B cell (primary cell): ENCODE results near the gene PLD1. TPM values are rescaled to one million over a fixed set of nuclear protein-coding genes. Genes with fewer than 3 reads are reported as not detected.

Experiments used
- ATAC-seq: fragments of 200-7000 bp; cut with Tn5 transposase; one replicate; pipeline ENCODE4 v1.10.0; 2021; ENCODE audit warnings: low read depth, mild to moderate bottlenecking, moderate number of reproducible peaks, moderate library complexity
- CTCF ChIA-PET: fragments of 350-600 bp; sonication (Branson Sonifier 250); formaldehyde crosslinking; loops from one replicate; lab custom pipeline; 2021; ENCODE audit warnings: antibody characterized with exemption, inconsistent platforms; lab: Charles Lee
- POLR2A ChIA-PET: fragments of 350-600 bp; sonication (Branson Sonifier 250); formaldehyde crosslinking; loops from one replicate; lab custom pipeline; 2021; ENCODE audit warnings: antibody characterized with exemption; lab: Charles Lee
- DNase-seq: peaks from one replicate; pipeline ENCODE4 v3.0.0; 2013
- H2AFZ ChIP-seq: 2 replicates; pipeline ENCODE4 v1.6.1; 2012; ENCODE audit warnings: mild to moderate bottlenecking, low read depth, low read length; ENCODE audit not compliant: insufficient read depth, poor library complexity, severe bottlenecking
- H3K27ac ChIP-seq, 2 donors: 1 replicate in 1 of 2; 2 replicates in 1 of 2; pipeline ENCODE4 v1.5.1; 2012 to 2013; ENCODE audit warnings: low read length in 2 of 2, mild to moderate bottlenecking in 2 of 2, moderate library complexity in 1 of 2
- H3K27me3 ChIP-seq, 4 experiments: fragments of 200-600 bp in 1 of 4; sonication (generic) in 1 of 4; replicated peaks in 1 of 4; 1 replicate in 2 of 4; 2 replicates in 2 of 4; pipeline versions ENCODE4 v1.6.1 to v1.7.0; 2013 to 2016; ENCODE audit warnings: low read length in 3 of 4, mild to moderate bottlenecking in 2 of 4, mixed read lengths in 1 of 4, moderate library complexity in 1 of 4; ENCODE audit not compliant: insufficient read depth in 4 of 4, control insufficient read depth in 3 of 4; ENCODE audit errors: control extremely low read depth in 1 of 4
- H3K36me3 ChIP-seq, 2 experiments: replicated peaks in 1 of 2; 1 replicate in 1 of 2; 2 replicates in 1 of 2; pipeline versions ENCODE4 v1.6.1 to v1.7.1; 2013; ENCODE audit warnings: low read length in 1 of 2; ENCODE audit not compliant: insufficient read depth in 2 of 2, control insufficient read depth in 1 of 2; ENCODE audit errors: control extremely low read depth in 1 of 2, extremely low read depth in 1 of 2
- H3K4me1 ChIP-seq, 2 donors: fragments of 200-600 bp in 1 of 2; sonication (generic) in 1 of 2; 1 replicate in 1 of 2; 2 replicates in 1 of 2; pipeline versions ENCODE4 v1.5.1 to v1.6.1; 2013 to 2017; ENCODE audit warnings: low read length in 2 of 2; ENCODE audit not compliant: control insufficient read depth in 2 of 2, insufficient read depth in 2 of 2
- H3K4me2 ChIP-seq: replicated peaks from 2 replicates; pipeline ENCODE3; 2012; ENCODE audit warnings: mild to moderate bottlenecking, low read depth, low read length; ENCODE audit not compliant: poor library complexity, severe bottlenecking
- H3K4me3 ChIP-seq, 5 experiments: fragments of 200-600 bp in 1 of 5; sonication (generic) in 1 of 5; 1 replicate in 3 of 5; 2 replicates in 2 of 5; pipeline versions ENCODE4 v1.5.1 to v1.7.0; 2011 to 2016; ENCODE audit warnings: low read length in 4 of 5, mild to moderate bottlenecking in 4 of 5, low read depth in 2 of 5, control low read depth in 1 of 5, moderate library complexity in 1 of 5; ENCODE audit not compliant: insufficient read depth in 1 of 5; ENCODE audit errors: control extremely low read depth in 1 of 5, extremely low read depth in 1 of 5
- H3K79me2 ChIP-seq: fragments of 200-600 bp; sonication (generic); one replicate; pipeline ENCODE4 v1.6.0; 2016; ENCODE audit warnings: low read length; ENCODE audit not compliant: control insufficient read depth, insufficient read depth
- H3K9ac ChIP-seq: fragments of 200-600 bp; sonication (generic); 2 replicates; pipeline ENCODE4 v1.6.1; 2017; ENCODE audit warnings: mild to moderate bottlenecking, low read length, moderate library complexity
- H3K9me3 ChIP-seq, 3 donors: one replicate each; pipeline versions ENCODE4 v1.6.1 to v1.7.1; 2013; ENCODE audit warnings: low read length in 2 of 3; ENCODE audit not compliant: control insufficient read depth in 2 of 3, insufficient read depth in 1 of 3; ENCODE audit errors: control extremely low read depth in 1 of 3
- H4K20me1 ChIP-seq: 2 replicates; pipeline ENCODE4 v1.6.0; 2012; ENCODE audit warnings: mild to moderate bottlenecking, low read length; ENCODE audit not compliant: insufficient read depth, control insufficient read depth, poor library complexity, severe bottlenecking
- H3K27ac Mint-ChIP-seq: one replicate; pipeline ENCODE4 v1.8.0; 2021; ENCODE audit warnings: mixed read lengths
- H3K27me3 Mint-ChIP-seq: one replicate; pipeline ENCODE4 v1.8.0; 2021; ENCODE audit warnings: mixed read lengths
- H3K4me1 Mint-ChIP-seq: one replicate; pipeline ENCODE4 v1.8.0; 2021; ENCODE audit warnings: mixed read lengths
- H3K4me3 Mint-ChIP-seq: one replicate; pipeline ENCODE4 v1.8.0; 2021; ENCODE audit warnings: mixed read lengths
- H3K9me3 Mint-ChIP-seq: one replicate; pipeline ENCODE4 v1.8.0; 2022; ENCODE audit warnings: mixed read lengths; ENCODE audit not compliant: insufficient read depth
- CTCF ChIP-seq: fragments of 200-600 bp; IDR thresholded peaks from one replicate; pipeline ENCODE4 v1.8.0; 2022; ENCODE audit warnings: antibody characterized with exemption, mild to moderate bottlenecking
- EZH2 ChIP-seq: IDR thresholded peaks from 2 replicates; pipeline ENCODE4 v1.6.1; 2012; ENCODE audit warnings: borderline replicate concordance, low read depth, mild to moderate bottlenecking, moderate library complexity, low read length; ENCODE audit not compliant: insufficient read depth, poor library complexity, severe bottlenecking
- WGBS: methylation state at CpG from one replicate; pipeline ENCODE4 v1.1.5; 2013; ENCODE audit warnings: missing lambda C conversion rate; ENCODE audit not compliant: insufficient coverage; 5-methylcytosine and 5-hydroxymethylcytosine counted together
- intact Hi-C: fragments of 100-400 bp; cut with micrococcal nuclease; formaldehyde crosslinking; loops from one replicate; pipeline ENCODE4 v1.10.0; 2022
- polyA plus RNA-seq: library from polyadenylated mRNA; depleted of rRNA; stranded (reverse); fragments of >200 nt; gene quantifications from 2 replicates; pipeline ENCODE4 v1.2.3, GENCODE V29; 2012
- total RNA-seq, 2 donors: library from RNA; stranded (reverse); fragments of 120-200 nt in 1 of 2; gene quantifications; 1 replicate in 1 of 2; 2 replicates in 1 of 2; pipeline versions ENCODE4 v1.2.3 to v1.2.4, GENCODE V29; 2013 to 2022

The PLD1 gene
- total and polyA plus RNA-seq, 2 donors (not counting 1 experiment from before 2014, with no cell fraction given): 0.24 to 0.52 TPM

- no peaks in the 10 kb centered on the region for H3K4me1 ChIP-seq
- H3K4me3 ChIP-seq: no peak overlapping the region
- intact Hi-C loops: no loop called here
- no peaks in the 10 kb centered on the region for H3K9me3 ChIP-seq
- H3K9ac ChIP-seq: no peak overlapping the region
- H3K9me3 Mint-ChIP-seq: no peaks in the 10 kb centered on the region
- 96% methylated on average over 3 of the region's 4 CpGs for WGBS
- TF ChIP-seq EZH2: no peak
- no peak for TF ChIP-seq CTCF
- H3K27ac ChIP-seq: no peak overlapping the region
- H4K20me1 ChIP-seq: no peaks in the 10 kb centered on the region
- H3K27me3 ChIP-seq: no peaks in the 10 kb centered on the region
- ChIA-PET CTCF (no interaction called here), POLR2A (no interaction called here)
- no peak overlapping the region for H3K4me3 Mint-ChIP-seq
- H3K27ac Mint-ChIP-seq: no peak overlapping the region
- no peak overlapping the region for H2AFZ ChIP-seq
- H3K79me2 ChIP-seq: no peaks in the 10 kb centered on the region
- DNase-seq (no peak), ATAC-seq (no peak)
- H3K4me2 ChIP-seq: no peak overlapping the region
- no peaks in the 10 kb centered on the region for H3K4me1 Mint-ChIP-seq
- no peaks in the 10 kb centered on the region for H3K36me3 ChIP-seq
- no peaks in the 10 kb centered on the region for H3K27me3 Mint-ChIP-seq
Measured at GRCh38 chr3:171801738-171802589, 8.3 kb downstream of the PLD1 start.

GRCh38 chr3:171799501-171799900 is 10.8 kb downstream of the PLD1 start:
- no peak overlapping the region for H3K4me3 ChIP-seq
- Mint-ChIP-seq H3K4me3 (no peak overlapping the region), H3K9me3 (no peaks in the 10 kb centered on the region), H3K27me3 (no peaks in the 10 kb centered on the region), H3K4me1 (no peaks in the 10 kb centered on the region), H3K27ac (no peak overlapping the region)
- ATAC-seq (no peak), DNase-seq (no peak)
- H2AFZ ChIP-seq: no peak overlapping the region
- no peaks in the 10 kb centered on the region for H3K4me1 ChIP-seq
- H3K27ac ChIP-seq: no peak overlapping the region
- ChIA-PET POLR2A (no interaction called here), CTCF (no interaction called here)
- H3K36me3 ChIP-seq: no peaks in the 10 kb centered on the region
- intact Hi-C loops: no loop called here
- no CpG with 5 or more reads among the region's 1 CpG for WGBS
- no peak overlapping the region for H3K9ac ChIP-seq
- H3K9me3 ChIP-seq: no peaks in the 10 kb centered on the region
- no peak for TF ChIP-seq CTCF
- TF ChIP-seq EZH2: no peak
- H3K79me2 ChIP-seq: no peaks in the 10 kb centered on the region
- no peaks in the 10 kb centered on the region for H4K20me1 ChIP-seq
- H3K27me3 ChIP-seq: no peaks in the 10 kb centered on the region
- H3K4me2 ChIP-seq: no peak overlapping the region
